Spleen (tissue), 7 donors: ENCODE results near the gene GIGYF2.

Experiments used
- CTCF ChIP-seq, 11 experiments: fragments of 200-600 bp in 7 of 11; fragments of 450-650 bp in 4 of 11; sonication (generic) in 4 of 11; IDR thresholded peaks in 8 of 11; conservative IDR thresholded peaks in 3 of 11; 1 replicate in 7 of 11; 2 replicates in 4 of 11; pipeline versions ENCODE4 v1.4.0 to v1.8.0; 2016 to 2021; ENCODE audit warnings: antibody characterized with exemption in 11 of 11, inconsistent platforms in 4 of 11, mild to moderate bottlenecking in 1 of 11
- POLR2A ChIP-seq, 3 donors: fragments of 450-650 bp; IDR thresholded peaks; one replicate each; pipeline ENCODE4 v1.5.1; 2017; ENCODE audit warnings: antibody characterized with exemption in 3 of 3, mild to moderate bottlenecking in 1 of 3
- POLR2AphosphoS5 ChIP-seq, 3 donors: sonication (generic); formaldehyde crosslinking; IDR thresholded peaks; one replicate each; pipeline ENCODE4 v1.5.1; 2017; ENCODE audit warnings: antibody characterized with exemption in 3 of 3
- donor health status: DM: no; HTN: no; CAD: no; lungs with moderate emphysema.
- donor health status: DM: no; HTN: no; CAD: no.
- donor health status: DM: no; HTN: no; CAD: no.

GRCh38 chr2:232728785-232729184, 31.7 kb downstream of the GIGYF2 start:
- TF ChIP-seq CTCF (IDR thresholded peaks at IDR 0.05 in 8 of 11, conservative IDR thresholded peaks at IDR 0.05 in 3 of 11), result no peak
- no peak for TF ChIP-seq POLR2A (IDR thresholded peaks at IDR 0.05)
- no peak for TF ChIP-seq POLR2AphosphoS5 (IDR thresholded peaks at IDR 0.05)
